Activated CD8-positive, alpha-beta memory T cell treated with anti-CD3 and anti-CD28 coated beads, Interleukin-2, amount 50 U/mL, for 1 hour (primary cell): Measurements from ENCODE around the gene ALG9.

Experiments used
- DNase-seq: peaks from one replicate; pipeline ENCODE4 v3.0.0-alpha.2; 2020; ENCODE audit errors: extremely low read depth

The ALG9 gene

DNA sequence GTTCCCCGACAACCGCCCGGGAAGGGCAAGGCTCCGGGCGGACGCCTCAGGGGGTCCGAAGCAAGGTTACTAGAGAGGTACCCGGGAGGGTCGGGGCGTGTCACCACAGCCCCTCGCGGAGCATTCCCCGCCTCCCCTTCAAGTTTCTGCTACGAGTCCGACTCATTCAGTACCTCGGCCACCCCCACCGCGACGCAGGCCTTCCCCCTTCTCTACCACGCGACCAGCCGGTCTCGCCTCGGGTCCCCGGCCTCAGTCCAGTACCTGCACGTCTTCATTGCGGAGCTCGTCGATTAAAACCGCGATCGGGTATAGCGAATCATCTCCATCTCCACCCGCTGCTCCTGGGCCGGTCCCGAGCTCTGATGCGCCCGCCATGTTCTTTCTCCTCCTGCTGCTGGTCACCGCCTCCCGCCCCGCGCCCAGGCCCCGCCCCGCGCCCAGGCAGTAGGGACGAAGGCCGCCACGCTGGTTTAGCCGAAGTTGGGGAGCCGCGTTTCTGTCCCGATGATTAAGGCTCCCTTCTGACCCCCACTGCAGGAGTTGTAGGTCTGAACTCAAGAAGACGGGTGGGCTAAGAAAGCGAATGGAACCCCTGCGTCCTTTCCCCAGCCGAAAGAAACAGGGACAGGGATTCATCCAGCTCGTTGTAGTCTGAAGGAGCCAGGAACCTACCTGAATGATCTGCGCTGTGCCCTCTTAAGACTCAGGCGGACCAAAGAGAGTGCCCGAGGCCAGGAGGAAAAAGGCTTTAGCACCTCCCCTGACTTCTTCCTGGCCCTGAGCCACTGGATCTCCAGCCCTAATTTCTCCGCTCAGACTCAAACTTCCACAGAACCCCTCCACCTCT is 105.2 kb downstream of the ALG9 start, which contains the start of gene PPP2R1B:
Gene PPP2R1B (minus strand): TSS at position 406 of the 850 bp plus-strand sequence. CDS start 28 bp downstream, at position 378.
- DNase-seq: peak; percentile 40

- DNase-seq: no peak
Measured at GRCh38 chr11:111765320-111765983, 105.9 kb downstream of the ALG9 start.

DNA sequence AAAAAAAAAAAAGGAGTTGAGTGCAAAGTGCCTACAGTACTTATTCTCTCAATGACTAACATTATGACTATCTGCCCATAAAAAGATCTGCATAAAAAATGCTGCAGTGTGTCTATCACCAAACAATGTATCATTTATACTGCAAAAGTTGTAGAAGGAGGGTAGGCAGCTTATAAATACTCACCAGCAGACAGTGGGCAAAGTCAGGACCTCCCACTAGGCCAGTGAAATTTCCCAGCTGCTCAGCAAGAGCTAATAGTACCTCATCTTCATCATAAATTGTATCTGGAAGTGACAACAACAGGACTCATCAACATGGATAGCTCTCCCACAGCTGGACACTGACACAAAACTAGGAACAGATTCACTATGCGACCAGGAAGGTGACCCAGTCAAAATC is 106.8 kb downstream of the ALG9 start:
- no peak for DNase-seq

DNA sequence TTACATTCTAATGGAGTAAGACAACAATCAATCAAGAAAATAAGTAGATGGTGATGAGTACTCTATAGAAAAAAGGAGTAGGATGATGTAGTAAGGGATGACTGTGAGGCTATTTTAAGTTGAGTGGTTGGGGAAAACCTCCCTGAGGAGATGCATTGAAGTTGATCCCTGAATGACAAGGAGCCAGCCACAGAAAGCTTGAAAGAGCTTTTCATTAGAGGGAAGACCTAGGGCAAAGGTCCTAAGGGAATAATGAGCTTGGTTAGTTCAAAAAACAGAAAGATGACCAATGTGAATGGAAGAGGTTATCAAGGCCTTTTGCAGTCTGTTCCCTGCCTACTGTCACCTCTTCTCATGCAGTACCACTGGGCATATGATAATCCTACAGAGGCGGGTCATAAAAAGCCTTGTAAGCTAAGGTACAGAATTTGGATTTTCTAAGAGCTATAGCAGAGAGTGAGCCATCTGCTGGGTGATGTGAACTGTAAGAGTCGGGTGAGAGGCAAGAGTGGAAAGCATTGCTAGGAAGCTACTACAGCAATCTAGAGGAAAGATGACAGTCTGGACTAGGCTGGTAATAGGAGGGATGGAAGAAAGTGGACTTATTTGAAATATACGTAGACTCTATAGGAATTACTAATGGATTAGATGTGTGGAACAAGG is 108.3 kb downstream of the ALG9 start:
- no peak for DNase-seq

DNA sequence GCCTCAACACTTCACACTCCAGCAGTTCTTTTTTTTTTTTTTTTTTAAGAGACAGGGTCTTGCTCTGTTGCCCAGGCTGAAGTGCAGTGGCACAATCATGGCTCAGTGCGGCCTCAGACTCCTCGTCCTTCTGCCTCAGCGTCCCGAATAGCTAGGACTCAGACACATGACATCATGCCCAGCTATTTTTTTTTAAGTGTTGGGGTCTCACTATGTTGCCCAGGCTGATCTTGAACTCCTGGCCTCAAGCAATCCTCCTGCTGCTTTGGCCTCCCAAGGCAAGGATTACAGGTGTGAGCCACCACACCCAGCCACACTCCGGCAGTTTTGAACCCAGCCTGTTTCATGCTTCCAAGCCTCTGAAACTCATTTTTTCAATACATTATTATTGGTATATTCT is 108.9 kb downstream of the ALG9 start:
- DNase-seq: no peak

DNA sequence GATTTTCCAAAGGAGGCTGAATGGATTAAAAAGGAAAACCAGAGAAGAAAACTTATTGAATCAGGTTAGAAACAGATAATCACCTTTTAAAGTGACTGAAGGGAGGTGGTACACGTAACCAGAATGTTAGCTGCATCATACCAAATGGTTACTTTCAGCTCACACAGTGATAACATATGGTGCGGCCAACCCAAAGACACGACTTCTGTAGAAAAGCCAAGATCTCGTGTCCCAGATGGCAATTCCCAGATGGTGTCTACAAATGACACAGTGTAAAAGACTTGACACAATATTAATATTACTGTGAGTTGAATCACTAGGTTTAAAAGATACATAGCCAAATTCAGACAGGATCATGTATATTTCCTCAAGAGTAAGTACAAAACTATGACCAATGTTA is 110.3 kb downstream of the ALG9 start:
- DNase-seq: no peak

DNA sequence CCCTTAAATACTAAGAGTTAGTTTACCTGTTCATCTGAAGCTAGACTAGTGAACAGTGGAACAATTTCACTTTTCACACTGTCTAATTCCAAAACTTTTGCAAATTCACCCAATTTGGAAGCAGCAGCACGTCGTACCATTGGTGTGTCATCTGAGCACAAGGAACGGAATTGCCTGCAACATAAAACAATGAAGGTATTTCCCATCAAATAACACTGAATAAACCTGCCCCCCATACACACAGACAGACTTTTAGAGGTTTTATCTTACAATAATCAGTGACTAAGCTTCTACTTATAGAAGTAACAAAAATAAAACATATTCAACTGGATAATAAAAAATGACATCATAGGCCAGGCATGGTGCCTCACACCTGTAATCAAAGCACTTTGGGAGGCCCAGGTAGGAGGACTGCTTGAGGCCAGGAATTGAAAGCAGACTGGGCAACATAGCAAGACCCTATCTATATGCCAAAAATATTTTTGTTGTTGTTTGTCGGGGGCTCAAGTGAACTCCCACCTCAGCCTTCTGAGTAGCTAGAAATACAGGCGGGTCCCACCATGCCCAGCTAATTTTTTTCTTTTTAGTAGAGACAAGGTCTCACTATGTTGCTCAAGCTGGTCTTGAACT is 111.5 kb downstream of the ALG9 start:
- no peak for DNase-seq

DNA sequence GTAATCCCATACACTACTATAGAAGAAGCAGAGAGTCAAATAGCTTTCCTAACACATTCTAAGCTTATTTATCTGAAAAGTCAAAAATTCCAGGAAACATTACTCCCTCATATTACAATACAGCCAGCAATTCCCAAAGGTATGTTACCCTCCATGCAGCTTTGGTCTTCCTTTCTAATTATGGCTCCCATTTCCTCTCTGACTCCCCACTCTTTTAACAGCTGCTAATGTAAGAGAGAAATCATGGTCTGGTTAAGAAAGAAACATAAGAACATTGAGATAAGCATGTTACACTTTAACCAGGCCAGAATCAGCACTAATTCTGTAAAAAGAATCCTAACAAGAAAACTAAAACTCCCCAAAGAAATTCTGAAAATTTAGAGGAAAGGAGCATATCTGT is 112.0 kb downstream of the ALG9 start:
- DNase-seq: no peak

DNA sequence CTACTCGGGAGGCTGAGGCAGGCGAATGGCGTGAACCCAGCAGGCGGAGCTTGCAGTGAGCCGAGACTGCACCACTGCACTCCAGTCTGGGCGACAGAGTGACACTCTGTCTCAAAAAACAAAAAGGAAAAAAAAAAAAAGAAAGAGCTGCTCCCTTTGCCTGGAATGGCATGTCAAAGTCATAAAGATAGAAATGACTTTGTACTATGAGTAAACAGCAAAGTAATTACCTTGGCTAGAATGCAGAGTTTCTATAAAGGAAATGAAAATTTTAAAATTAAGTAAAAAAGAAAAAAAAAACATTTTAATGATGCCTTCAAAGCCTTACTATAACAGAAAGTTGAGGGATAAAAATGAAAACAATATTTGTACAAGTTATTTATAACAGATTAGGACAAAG is 115.3 kb downstream of the ALG9 start:
- no peak for DNase-seq

DNA sequence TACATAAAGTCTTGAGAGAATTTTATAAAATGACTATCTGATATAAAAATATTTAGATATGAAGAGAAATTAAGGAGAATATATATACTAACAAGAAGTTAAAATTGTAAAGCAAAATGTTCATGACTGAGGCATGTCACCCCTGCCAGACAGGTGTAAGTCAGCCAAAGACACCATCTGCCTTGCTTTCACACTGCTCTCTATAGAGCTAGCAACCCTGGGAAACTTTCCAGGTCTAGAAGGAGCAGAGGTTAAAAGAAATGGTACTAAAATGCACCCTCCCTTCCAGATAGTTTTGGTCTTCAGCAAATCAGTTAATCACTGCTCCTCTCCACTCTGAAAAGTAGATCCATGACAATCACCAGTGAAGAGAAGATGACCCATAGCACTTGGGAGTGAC is 121.7 kb downstream of the ALG9 start:
- DNase-seq: no peak

DNA sequence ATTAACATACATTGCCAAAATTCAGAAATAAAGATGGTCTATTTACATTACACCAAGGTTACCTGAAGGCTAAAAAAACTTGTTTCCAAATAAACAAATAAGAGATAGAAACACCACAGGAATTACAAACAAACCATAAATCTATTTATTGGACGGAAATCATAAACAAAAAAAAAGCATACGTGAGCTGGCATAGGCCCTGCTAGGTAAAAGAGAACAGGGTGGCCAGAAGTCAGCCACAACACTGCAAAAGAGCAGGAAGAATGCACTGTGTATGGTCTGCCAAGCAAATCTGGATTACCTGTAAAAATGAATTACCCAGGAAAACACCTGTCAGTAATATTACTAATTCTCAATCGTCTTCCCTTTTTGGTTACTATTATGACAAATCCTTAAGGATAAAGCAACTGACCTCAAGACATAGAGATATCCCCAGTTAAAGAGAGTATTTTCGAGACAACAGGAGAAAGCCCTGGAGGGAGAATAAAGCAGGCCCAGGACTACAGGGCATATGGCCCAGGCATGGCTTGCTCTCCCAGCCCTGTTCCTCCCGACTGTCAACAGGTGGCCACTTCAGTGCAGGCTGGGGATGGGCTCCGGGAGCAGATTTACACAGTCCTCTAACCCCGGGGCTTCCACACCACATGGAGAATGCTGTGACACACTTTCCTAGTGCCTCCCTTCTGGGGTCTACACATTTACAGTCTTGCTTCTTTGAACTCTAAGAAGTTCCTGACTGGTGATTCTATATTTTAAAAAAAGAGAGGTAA is 123.2 kb downstream of the ALG9 start:
- DNase-seq: no peak

DNA sequence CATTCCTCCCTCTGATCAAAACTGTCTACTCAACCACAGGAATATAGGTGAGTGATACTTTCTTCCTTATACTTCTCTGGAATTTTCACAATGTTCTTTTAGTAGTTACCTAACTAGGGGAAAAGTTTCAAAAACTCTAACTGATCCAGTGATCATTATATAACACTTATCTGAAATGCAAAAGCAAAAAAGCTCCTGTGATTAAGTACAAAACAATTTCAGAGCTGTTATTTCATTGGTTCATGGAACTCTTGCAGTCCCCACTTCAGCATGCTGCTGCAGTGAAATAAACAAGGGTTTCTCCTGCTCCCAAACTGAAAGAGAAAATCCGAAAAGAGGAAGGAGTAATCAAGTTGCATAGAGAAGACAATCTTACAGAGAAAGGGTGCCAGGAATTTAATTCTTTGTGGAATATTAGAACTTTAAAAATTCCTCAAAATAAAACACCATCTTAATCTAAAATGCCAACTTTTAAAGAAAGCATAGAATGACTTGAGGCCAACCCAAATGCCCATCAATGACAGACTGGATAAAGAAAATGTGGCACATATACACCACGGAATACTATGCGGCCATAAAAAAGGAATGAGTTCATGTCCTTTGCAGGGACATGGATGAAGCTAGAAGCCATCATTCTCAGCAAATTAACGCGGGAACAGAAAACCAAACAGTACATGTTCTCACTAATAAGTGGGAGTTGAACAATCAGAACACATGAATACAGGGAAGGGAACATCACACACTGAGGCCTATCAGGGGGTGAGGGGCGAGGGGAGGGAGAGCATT is 125.5 kb downstream of the ALG9 start:
- DNase-seq: no peak

DNA sequence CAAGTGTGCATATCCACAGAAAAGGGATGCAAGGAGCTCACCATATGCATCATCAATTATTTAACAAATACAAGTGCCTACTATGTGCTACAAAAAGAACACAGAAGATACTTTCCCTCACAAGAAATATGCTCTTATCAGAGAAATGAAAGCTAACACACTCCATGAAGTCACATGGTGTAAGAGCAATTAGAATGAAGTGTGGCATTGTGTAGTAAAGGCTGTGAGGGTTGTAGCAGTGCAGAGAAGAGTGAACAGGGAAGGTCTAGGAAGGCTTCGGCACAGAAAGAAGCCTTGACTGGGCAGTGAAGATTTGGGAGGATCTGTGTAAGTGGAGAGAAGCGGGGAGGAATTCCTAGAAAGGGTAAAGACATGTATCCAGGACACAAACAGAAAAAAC is 127.7 kb downstream of the ALG9 start:
- no peak for DNase-seq

DNA sequence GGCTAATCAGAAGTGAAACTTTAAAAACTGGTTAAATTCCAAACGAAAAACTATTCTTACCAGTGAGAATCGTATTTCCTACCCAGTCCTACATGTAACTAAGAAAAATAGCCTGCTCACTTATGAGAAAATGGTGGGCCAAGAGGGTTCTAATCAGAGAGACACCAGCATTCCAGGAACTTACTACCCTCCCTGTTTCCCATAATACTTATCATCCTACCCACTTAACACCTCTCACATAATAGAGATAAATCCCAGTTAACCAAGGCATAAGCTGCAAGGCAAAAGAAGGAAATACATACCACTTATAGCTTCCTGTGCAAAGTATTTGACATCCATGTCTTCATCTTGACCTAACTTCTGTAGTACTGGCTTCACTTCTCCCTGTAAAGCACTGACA is 129.6 kb downstream of the ALG9 start:
- DNase-seq: no peak

DNA sequence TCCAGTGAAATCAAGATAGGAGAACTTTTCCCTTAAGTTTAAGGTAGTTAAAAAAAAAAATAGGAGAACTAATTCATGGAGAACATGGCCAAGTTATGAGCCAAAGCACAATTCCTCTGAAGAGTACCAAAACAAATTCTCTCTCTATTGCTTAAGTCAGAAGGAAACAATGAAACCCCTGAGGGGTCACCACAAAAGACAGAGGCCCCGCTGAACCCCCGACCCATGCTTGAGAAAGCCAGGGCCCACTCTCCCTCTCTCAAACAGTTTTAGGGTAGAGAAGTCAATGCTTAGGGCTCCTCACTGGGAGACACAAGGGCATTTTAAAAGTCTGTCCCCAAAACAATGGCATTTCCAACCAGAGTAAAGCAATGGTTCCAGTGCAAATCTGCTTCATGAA is 132.1 kb downstream of the ALG9 start:
- DNase-seq: no peak

- DNase-seq: no peak
Measured at GRCh38 chr11:111737444-111738210, 133.8 kb downstream of the ALG9 start.

GRCh38 chr11:111736621-111737443 is 134.5 kb downstream of the ALG9 start:
- DNase-seq: no peak
